Fibroblast of villous mesenchyme (primary cell): Measurements from ENCODE around the gene RYR2. TPM values are rescaled to one million over a fixed set of nuclear protein-coding genes. Genes with fewer than 3 reads are reported as not detected.
"Not testable (repeated sequence)": the region's sequence is repeated elsewhere in the genome, so short reads cannot be mapped to it uniquely, and the experiment has no call there.

Experiments
- DNase-seq: peaks from one replicate; pipeline ENCODE4 v3.0.0-alpha.2; 2010; ENCODE audit warnings: low read depth
- H3K4me3 ChIP-seq: 2 replicates; pipeline ENCODE4 v1.5.1; 2011; ENCODE audit warnings: low read depth, mild to moderate bottlenecking, low read length
- CTCF ChIP-seq: IDR thresholded peaks from 2 replicates; pipeline ENCODE4 v1.5.1; 2012; ENCODE audit warnings: low read depth, mild to moderate bottlenecking, low read length; ENCODE audit not compliant: insufficient read depth
- total RNA-seq: library from RNA; depleted of rRNA; stranded (reverse); fragments of >200 nt; gene quantifications from 2 replicates; pipeline ENCODE4 v1.2.3, GENCODE V29; 2012

RYR2 gene
- total RNA-seq, 1 donor = not detected

DNA sequence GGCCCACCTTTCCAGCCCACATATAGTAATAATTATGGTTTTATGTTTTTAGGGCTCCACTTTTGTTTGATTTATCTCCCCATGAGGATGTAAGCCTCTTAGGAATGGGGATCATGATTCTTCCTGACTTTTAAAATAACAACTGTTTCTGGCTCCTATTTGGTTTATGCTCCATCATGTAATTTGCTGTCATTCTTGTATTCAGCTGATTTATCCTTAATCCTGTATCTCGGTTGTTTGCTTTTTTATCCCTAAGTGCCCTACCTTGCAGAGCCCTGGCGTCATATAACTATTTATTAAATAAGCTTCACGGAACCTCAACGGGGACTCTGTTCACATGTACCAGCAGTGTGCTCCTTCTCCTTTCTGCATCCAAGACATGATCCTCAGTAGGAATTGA lies 70.7 kb downstream of the RYR2 start:
- DNase-seq = no peak
- no peak for TF ChIP-seq CTCF
- no peak overlapping the region for H3K4me3 ChIP-seq

DNA sequence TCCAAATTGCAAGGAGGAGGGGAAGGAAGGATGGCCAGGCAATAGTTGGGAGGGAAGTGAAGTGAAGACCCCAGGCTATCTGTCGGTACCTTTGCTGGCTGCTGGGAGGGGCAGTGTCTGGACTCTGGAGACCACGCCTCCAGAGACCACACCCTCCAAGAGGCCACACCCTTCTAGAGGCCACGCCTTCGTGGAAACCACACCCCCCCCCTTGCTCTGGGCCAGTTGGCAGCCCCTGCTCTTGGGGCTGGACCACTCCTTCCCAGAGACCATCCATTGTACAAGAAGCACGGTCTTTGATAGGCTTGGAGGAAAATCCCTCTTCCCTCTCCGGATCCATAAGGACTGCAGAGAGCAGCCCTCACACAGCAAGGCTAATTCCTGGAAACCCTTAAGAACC lies 73.1 kb downstream of the RYR2 start:
- DNase-seq = no peak
- TF ChIP-seq CTCF = no peak
- H3K4me3 ChIP-seq = no peak overlapping the region

GRCh38 chr1:237119091-237119490 lies 77.1 kb downstream of the RYR2 start:
- DNase-seq = no peak
- H3K4me3 ChIP-seq = no peak overlapping the region
- no peak for TF ChIP-seq CTCF

- no peak overlapping the region for H3K4me3 ChIP-seq
- no peak for DNase-seq
- TF ChIP-seq CTCF = no peak
These were observed 78.7 kb downstream of the RYR2 start for GRCh38 chr1:237120683-237121082.

GRCh38 chr1:237124856-237125462 lies 83.0 kb downstream of the RYR2 start:
- TF ChIP-seq CTCF = peak; percentile 33
- no peak overlapping the region for H3K4me3 ChIP-seq
- peak; percentile 2 for DNase-seq

GRCh38 chr1:237126180-237126579 lies 84.2 kb downstream of the RYR2 start:
- no peak for TF ChIP-seq CTCF
- DNase-seq = no peak

DNA sequence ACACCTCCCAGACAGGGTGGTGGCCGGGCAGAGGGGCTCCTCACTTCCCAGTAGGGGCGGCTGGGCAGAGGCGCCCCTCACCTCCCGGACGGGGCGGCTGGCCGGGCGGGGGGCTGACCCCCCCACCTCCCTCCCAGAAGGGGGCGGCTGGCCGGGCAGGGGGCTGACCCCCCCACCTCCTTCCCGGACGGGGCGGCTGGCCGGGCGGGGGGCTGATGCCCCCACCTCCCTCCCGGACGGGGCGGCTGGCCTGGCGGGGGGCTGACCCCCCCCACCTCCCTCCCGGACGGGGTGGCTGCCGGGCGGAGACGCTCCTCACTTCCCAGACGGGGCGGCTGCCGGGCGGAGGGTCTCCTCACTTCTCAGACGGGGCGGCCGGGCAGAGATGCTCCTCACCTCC lies 85.3 kb downstream of the RYR2 start:
- not testable (repeated sequence) for DNase-seq, H3K4me3 ChIP-seq

More at GRCh38 chr1:237126180-237126579, 84.2 kb downstream of the RYR2 start:
- no peak overlapping the region for H3K4me3 ChIP-seq
